Endothelial cell of umbilical vein (primary cell): ENCODE data around the gene PIKFYVE. TPM values are rescaled to one million over a fixed set of nuclear protein-coding genes. Genes with fewer than 3 reads are reported as not detected.
A peak's percentile ranks its signal among the peaks of the same experiment; 100 is the strongest.

Experiments
- BruUV-seq: library from RNA; stranded (reverse); fragments of 400-500 nt; replicated peaks from 2 replicates; lab custom pipeline; 2021; lab: Mats Ljungman, UMichigan
- CTCF ChIA-PET: fragments of 300-600, 350-600 bp; sonication (Branson Sonifier 250); formaldehyde crosslinking; loops from one replicate; lab custom pipeline; 2021; ENCODE audit warnings: antibody characterized with exemption, inconsistent platforms; lab: Charles Lee
- POLR2A ChIA-PET: fragments of 300-600, 350-600 bp; sonication (Branson Sonifier 250); formaldehyde crosslinking; loops from one replicate; lab custom pipeline; 2021; ENCODE audit warnings: antibody characterized with exemption, inconsistent platforms; lab: Charles Lee
- DNase-seq: peaks from one replicate; pipeline ENCODE4 v3.0.0-alpha.2; 2011; ENCODE audit warnings: low read depth, low spot score
- FAIRE-seq: peaks from 2 replicates; lab custom pipeline; 2011; peaks lifted over from hg19 to GRCh38; lab: Jason Lieb, UNC
- H2AFZ ChIP-seq: 2 replicates; pipeline ENCODE4 v1.6.0; 2012; ENCODE audit warnings: low read depth, low read length, control low read depth, inconsistent platforms
- H3K27ac ChIP-seq: 2 replicates; pipeline ENCODE4 v1.5.1; 2011; ENCODE audit warnings: low read depth, mild to moderate bottlenecking, control low read depth, low read length, moderate library complexity; ENCODE audit not compliant: insufficient read depth
- H3K27me3 ChIP-seq, 2 experiments: 2 replicates each; pipeline versions ENCODE4 v1.6.0 to v1.6.1; 2011; ENCODE audit warnings: low read length in 2 of 2, mixed read lengths in 1 of 2; ENCODE audit not compliant: control insufficient read depth in 2 of 2, insufficient read depth in 2 of 2
- H3K36me3 ChIP-seq, 2 experiments: 2 replicates in 1 of 2; 3 replicates in 1 of 2; pipeline ENCODE4 v1.5.1; 2011; ENCODE audit warnings: low read length in 2 of 2, mild to moderate bottlenecking in 1 of 2, moderate library complexity in 1 of 2; ENCODE audit not compliant: control insufficient read depth in 2 of 2, insufficient read depth in 2 of 2; ENCODE audit errors: extremely low read depth in 1 of 2
- H3K4me1 ChIP-seq: 3 replicates; pipeline ENCODE4 v1.5.1; 2011; ENCODE audit warnings: mild to moderate bottlenecking, low read length; ENCODE audit not compliant: control insufficient read depth, insufficient read depth; ENCODE audit errors: extremely low read depth
- H3K4me2 ChIP-seq: 2 replicates; pipeline ENCODE4 v1.6.1; 2011; ENCODE audit warnings: low read length, control low read depth, mixed read lengths; ENCODE audit not compliant: insufficient read depth
- H3K4me3 ChIP-seq, 3 experiments: fragments of 200-600 bp in 1 of 3; sonication (generic), shearing (Covaris generic) in 1 of 3; replicated peaks in 1 of 3; 2 replicates each; pipeline ENCODE4 v1.5.1; 2011 to 2016; ENCODE audit warnings: control low read depth in 3 of 3, low read length in 3 of 3, mild to moderate bottlenecking in 2 of 3, inconsistent platforms in 1 of 3, low read depth in 1 of 3, moderate library complexity in 1 of 3; ENCODE audit not compliant: insufficient read depth in 1 of 3
- H3K79me2 ChIP-seq: 2 replicates; pipeline ENCODE4 v1.6.0; 2012; ENCODE audit warnings: low read length, inconsistent platforms; ENCODE audit not compliant: control insufficient read depth, insufficient read depth
- H3K9ac ChIP-seq: replicated peaks from 2 replicates; pipeline ENCODE3; 2011; ENCODE audit warnings: low read length, control low read depth; ENCODE audit not compliant: insufficient read depth; ENCODE audit errors: extremely low read depth
- H3K9me1 ChIP-seq: replicated peaks from 3 replicates; pipeline ENCODE4 v1.6.0; 2011; ENCODE audit warnings: mild to moderate bottlenecking, low read length; ENCODE audit not compliant: control insufficient read depth, insufficient read depth; ENCODE audit errors: extremely low read depth
- H3K9me3 ChIP-seq: replicated peaks from 2 replicates; pipeline ENCODE4 v1.5.1; 2012; ENCODE audit warnings: low read length, inconsistent platforms; ENCODE audit not compliant: control insufficient read depth, insufficient read depth
- H4K20me1 ChIP-seq: replicated peaks from 2 replicates; pipeline ENCODE3; 2011; ENCODE audit warnings: mild to moderate bottlenecking, low read length; ENCODE audit not compliant: control insufficient read depth, insufficient read depth; ENCODE audit errors: extremely low read depth
- CTCF ChIP-seq, 2 donors: IDR thresholded peaks; 1 replicate in 1 of 2; 2 replicates in 1 of 2; pipeline ENCODE4 v1.5.1; 2011; ENCODE audit warnings: low read length in 2 of 2, mild to moderate bottlenecking in 2 of 2, moderate library complexity in 2 of 2, control low read depth in 1 of 2, inconsistent platforms in 1 of 2, low read depth in 1 of 2; ENCODE audit not compliant: insufficient read depth in 1 of 2; ENCODE audit errors: extremely low read depth in 1 of 2
- EZH2 ChIP-seq: IDR thresholded peaks from 2 replicates; pipeline ENCODE4 v1.6.1; 2012; ENCODE audit warnings: borderline replicate concordance, low read depth, mild to moderate bottlenecking, moderate library complexity, low read length, inconsistent platforms; ENCODE audit not compliant: severe bottlenecking
- FOS ChIP-seq: IDR thresholded peaks from 2 replicates; pipeline ENCODE4 v1.6.1; 2011; ENCODE audit warnings: mild to moderate bottlenecking, low read length, moderate library complexity, borderline replicate concordance; ENCODE audit not compliant: insufficient read depth
- GATA2 ChIP-seq: IDR thresholded peaks from 2 replicates; pipeline ENCODE4 v1.7.0; 2011; ENCODE audit warnings: low read depth, mild to moderate bottlenecking, moderate library complexity, mixed read lengths, low read length; ENCODE audit not compliant: insufficient read length, insufficient read depth
- JUN ChIP-seq: IDR thresholded peaks from 2 replicates; pipeline ENCODE4 v1.6.1; 2011; ENCODE audit warnings: borderline replicate concordance, low read depth; ENCODE audit not compliant: insufficient read length, insufficient read depth
- MAX ChIP-seq: IDR thresholded peaks from 2 replicates; pipeline ENCODE4 v1.6.1; 2011; ENCODE audit not compliant: insufficient read depth, insufficient read length
- MYC ChIP-seq: IDR thresholded peaks from one replicate; pipeline ENCODE4 v1.6.1; 2011; ENCODE audit warnings: mild to moderate bottlenecking, low read depth, low read length
- POLR2A ChIP-seq: IDR thresholded peaks from 2 replicates; pipeline ENCODE4 v1.6.1; 2012; ENCODE audit warnings: low read depth, mild to moderate bottlenecking, control low read depth, low read length
- POLR2AphosphoS5 ChIP-seq: IDR thresholded peaks from 2 replicates; pipeline ENCODE4 v1.6.1; 2012; ENCODE audit warnings: low read depth, mild to moderate bottlenecking, control low read depth, low read length, moderate library complexity; ENCODE audit not compliant: insufficient read depth
- dilution Hi-C: fragments of 300-500 bp; cut with MboI; formaldehyde crosslinking; loops from one replicate; pipeline ENCODE4 v1.15.0; 2019; ENCODE audit warnings: low sequenced_read_pairs; ENCODE audit not compliant: extremely low pct_ligation_motif_present
- intact Hi-C: fragments of 100-400 bp; cut with micrococcal nuclease; formaldehyde crosslinking; loops from one replicate; pipeline ENCODE4 v1.10.0; 2022
- polyA plus RNA-seq, 4 experiments: library from polyadenylated mRNA; depleted of rRNA in 3 of 4; stranded (reverse) in 3 of 4; unstranded in 1 of 4; fragments of >200 nt; gene quantifications; 2 replicates each; pipeline versions ENCODE4 v1.2.1 to v1.2.3, GENCODE V29; 2011 to 2012; ENCODE audit warnings: missing spikeins in 1 of 4
- total RNA-seq: library from RNA; stranded (reverse); gene quantifications from 2 replicates; pipeline ENCODE4 v1.2.3, GENCODE V29; 2021

The PIKFYVE gene
- total and polyA plus RNA-seq, 2 donors (not counting 3 experiments of a cell fraction or from before 2014, with no cell fraction given): 9.0 to 28.2 TPM

GRCh38 chr2:208252716-208253492 lies 13.2 kb upstream of the PIKFYVE start:
- CTCF ChIA-PET: interaction anchor here (1.0 to 6.6 kb wide), 7 partner anchors 13 to 507 kb away, joined by 3 to 90 read pairs (median 10); partner anchors contain the start of gene PIKFYVE
- TSS peak; percentile 18 for BruUV-seq
- Histone ChIP-seq H3K9ac (no peak overlapping the region), H3K27ac (no peak overlapping the region), H3K79me2 (peaks cover 6% of the 10 kb centered on the region), H3K9me1 (no peaks in the 10 kb centered on the region), H3K9me3 (no peaks in the 10 kb centered on the region), H4K20me1 (no peaks in the 10 kb centered on the region), H3K4me2 (peak overlapping the region; percentile 91), H3K36me3 (peaks cover 5 to 23% of the 10 kb centered on the region in 2 experiments), H2AFZ (no peak overlapping the region), H3K4me3 (no peak overlapping the region), H3K27me3 (no peaks in the 10 kb centered on the region), H3K4me1 (peaks cover 28% of the 10 kb centered on the region)
- no peak for TF ChIP-seq MAX
- no peak for TF ChIP-seq JUN
- no peak for TF ChIP-seq CTCF (IDR thresholded peaks at IDR 0.05; ENCODE audit: extremely low read depth in 1 of 2, insufficient read depth in 1 of 2, low read depth in 1 of 2, low read length in 2 of 2)
- TF ChIP-seq MYC: no peak
- no peak for TF ChIP-seq GATA2
- no peak for TF ChIP-seq FOS
- TF ChIP-seq POLR2AphosphoS5: no peak
- TF ChIP-seq EZH2: no peak
- TF ChIP-seq POLR2A: no peak
- no peak for FAIRE-seq
- dilution Hi-C loops (no loop called here), intact Hi-C loops (loop anchor here (10.0 kb wide), 1 partner anchor 488 kb away; the partner anchor contains the start of gene FZD5)
- POLR2A ChIA-PET: no interaction called here
- DNase-seq: no peak
